Parathyroid adenoma (tissue), 2 donors: Measurements from ENCODE around the gene HOGA1.

ENCODE experiments used
- H2AFZ ChIP-seq: fragments of 300-600 bp; sonication (generic); one replicate; pipeline ENCODE4 v1.7.0; 2017; ENCODE audit warnings: antibody characterized with exemption, mild to moderate bottlenecking
- H3K27ac ChIP-seq: fragments of 300-600 bp; sonication (generic); one replicate; pipeline ENCODE4 v1.7.0; 2017
- H3K27me3 ChIP-seq: fragments of 300-600 bp; sonication (generic); one replicate; pipeline ENCODE4 v1.7.0; 2017; ENCODE audit warnings: low read length; ENCODE audit not compliant: control insufficient read depth, insufficient read depth
- H3K36me3 ChIP-seq: fragments of 300-600 bp; sonication (generic); one replicate; pipeline ENCODE4 v1.7.0; 2017; ENCODE audit warnings: low read length; ENCODE audit not compliant: control insufficient read depth, insufficient read depth
- H3K4me1 ChIP-seq: fragments of 300-600 bp; sonication (generic); one replicate; pipeline ENCODE4 v1.7.0; 2017; ENCODE audit warnings: control low read depth
- H3K4me2 ChIP-seq: fragments of 300-600 bp; sonication (generic); one replicate; pipeline ENCODE4 v1.7.0; 2017; ENCODE audit warnings: low read length
- H3K4me3 ChIP-seq: fragments of 300-600 bp; sonication (generic); one replicate; pipeline ENCODE4 v1.7.0; 2017; ENCODE audit warnings: low read depth, low read length
- H3K79me2 ChIP-seq: fragments of 300-600 bp; sonication (generic); one replicate; pipeline ENCODE4 v1.7.0; 2017; ENCODE audit warnings: control low read depth
- H3K9ac ChIP-seq: fragments of 300-600 bp; sonication (generic); one replicate; pipeline ENCODE4 v1.7.0; 2017; ENCODE audit warnings: mild to moderate bottlenecking
- H3K9me3 ChIP-seq: fragments of 300-600 bp; sonication (generic); one replicate; pipeline ENCODE4 v1.7.0; 2017; ENCODE audit warnings: low read length; ENCODE audit not compliant: control insufficient read depth
- CTCF ChIP-seq: fragments of 300-600 bp; sonication (generic); IDR thresholded peaks from one replicate; pipeline ENCODE4 v1.7.0; 2017; ENCODE audit warnings: antibody characterized with exemption, mild to moderate bottlenecking
- donor health status: primary hyperparathyroidism.

The HOGA1 gene

DNA sequence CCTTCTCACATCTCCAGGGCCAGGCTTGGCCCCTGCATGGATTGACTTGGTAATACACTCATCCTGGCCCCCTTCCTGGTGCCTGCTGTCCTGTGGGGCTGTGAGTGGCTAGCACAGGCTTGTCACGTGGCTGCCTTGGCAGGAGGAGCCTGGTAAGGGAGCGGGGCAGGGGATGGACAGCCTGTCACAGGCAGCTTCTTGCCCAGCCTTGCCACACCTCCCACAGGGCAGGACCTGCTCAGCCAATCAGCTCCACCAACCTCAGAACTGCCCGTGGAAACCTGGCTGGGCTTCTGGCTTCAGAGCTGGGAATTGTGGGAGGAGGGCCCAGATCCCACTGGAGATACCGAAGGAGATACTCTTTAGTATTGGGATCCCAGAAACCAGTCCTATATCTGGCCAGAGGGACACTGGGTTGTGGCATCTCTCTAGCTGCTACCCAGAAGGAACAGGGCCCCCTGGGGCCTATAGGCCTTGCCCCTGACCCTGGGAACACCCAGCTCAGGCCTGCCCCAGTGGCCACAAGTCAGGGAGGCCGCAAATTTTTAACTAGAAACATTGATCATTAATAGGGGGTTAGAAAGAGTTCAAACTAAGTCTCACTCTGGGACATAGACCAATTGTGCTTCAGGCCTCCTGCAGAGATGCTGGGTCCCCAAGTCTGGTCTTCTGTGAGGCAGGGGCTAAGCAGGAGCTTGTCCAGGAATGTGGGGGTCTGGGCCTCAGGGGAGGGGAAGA is at the start of gene HOGA1:
TSS of gene HOGA1 (plus strand) at position 330 of the 738 bp plus-strand sequence. CDS start at position 645, 315 bp downstream.
- TF ChIP-seq CTCF, result no peak
- Histone ChIP-seq H3K4me3 (peak within 1 kb of the TSS; percentile 32), H3K36me3 (no peaks in the 10 kb centered on the region), H2AFZ (peak within 1 kb of the TSS; percentile 98), H3K27me3 (no peaks in the 10 kb centered on the region), H3K9ac (no peak within 1 kb of the TSS), H3K4me2 (peak within 1 kb of the TSS; percentile 64), H3K9me3 (no peaks in the 10 kb centered on the region), H3K4me1 (peaks cover 18% of the 10 kb centered on the region), H3K79me2 (peaks cover 16% of the 10 kb centered on the region), H3K27ac (peak within 1 kb of the TSS; percentile 59)

- Histone ChIP-seq H3K9me3 (no peaks in the 10 kb centered on the region), H3K27ac (no peak overlapping the region), H3K9ac (no peak overlapping the region), H3K36me3 (no peaks in the 10 kb centered on the region), H2AFZ (no peak overlapping the region), H3K79me2 (peaks cover 17% of the 10 kb centered on the region), H3K4me2 (no peak overlapping the region), H3K27me3 (no peaks in the 10 kb centered on the region), H3K4me1 (no peaks in the 10 kb centered on the region), H3K4me3 (no peak overlapping the region)
- peak; percentile 36 for TF ChIP-seq CTCF
These were observed 49.3 kb upstream of the HOGA1 start for GRCh38 chr10:97534746-97535367.

- Histone ChIP-seq H3K79me2 (peaks cover 17% of the 10 kb centered on the region), H3K9ac (no peak overlapping the region), H3K27ac (no peak overlapping the region), H3K36me3 (no peaks in the 10 kb centered on the region), H3K9me3 (no peaks in the 10 kb centered on the region), H2AFZ (no peak overlapping the region), H3K4me3 (no peak overlapping the region), H3K4me1 (peaks cover 5% of the 10 kb centered on the region), H3K4me2 (no peak overlapping the region), H3K27me3 (no peaks in the 10 kb centered on the region)
- no peak for TF ChIP-seq CTCF
These were observed 46.9 kb upstream of the HOGA1 start for GRCh38 chr10:97537186-97537869.

DNA sequence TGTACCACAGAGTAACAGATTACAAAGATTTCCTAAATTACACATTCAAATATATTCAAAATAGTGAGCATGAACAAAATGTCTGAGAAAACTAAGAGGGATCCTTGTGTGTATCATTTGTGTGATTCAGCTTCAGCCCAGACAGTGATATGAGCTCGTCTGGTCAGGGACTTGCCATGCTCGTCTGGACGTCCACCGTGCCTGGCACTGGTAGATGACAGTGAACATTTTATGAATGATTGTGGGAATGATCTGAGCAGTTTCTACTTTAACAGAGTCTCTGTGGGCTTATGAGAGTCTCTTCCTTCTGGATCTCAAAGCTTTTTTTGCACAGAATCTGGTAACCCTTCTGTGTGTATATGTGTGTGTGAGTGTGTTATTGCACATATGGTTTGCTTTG is 45.8 kb upstream of the HOGA1 start:
- no peak overlapping the region for H3K4me2 ChIP-seq
- H3K27me3 ChIP-seq, result no peaks in the 10 kb centered on the region
- H3K9ac ChIP-seq, result no peak overlapping the region
- no peaks in the 10 kb centered on the region for H3K9me3 ChIP-seq
- H3K27ac ChIP-seq, result no peak overlapping the region
- TF ChIP-seq CTCF, result no peak
- no peak overlapping the region for H2AFZ ChIP-seq
- peaks cover 12% of the 10 kb centered on the region for H3K4me1 ChIP-seq
- H3K4me3 ChIP-seq, result no peak overlapping the region
- H3K36me3 ChIP-seq, result no peaks in the 10 kb centered on the region
- peaks cover 17% of the 10 kb centered on the region for H3K79me2 ChIP-seq
